ENCODE results near the gene GTF2A1. TPM values are rescaled to one million over a fixed set of nuclear protein-coding genes. Genes with fewer than 3 reads are reported as not detected.

The GTF2A1 gene
- total RNA-seq, 4 donors from 2014 or later, result 32.1 to 39.7 (median 35.5) TPM

DNA sequence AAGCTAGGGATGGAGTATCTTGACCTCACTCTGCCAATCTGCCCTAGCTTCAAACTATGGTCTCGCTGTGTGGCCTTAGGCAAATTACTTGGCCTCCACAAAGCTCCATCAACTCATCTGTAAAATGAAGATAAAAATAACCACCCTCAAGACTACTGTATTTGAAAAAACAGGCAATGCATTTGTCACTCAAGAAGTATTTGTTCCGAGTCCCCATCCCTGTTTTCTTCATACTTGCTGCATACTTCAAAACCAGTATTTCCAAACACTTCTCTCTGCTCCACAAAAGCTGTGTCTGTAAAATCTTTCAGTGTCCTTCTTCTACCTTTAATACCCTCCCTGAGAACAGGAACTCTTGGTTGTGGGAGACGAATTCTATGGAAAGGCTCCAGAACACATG is 47.9 kb downstream of the GTF2A1 start:
- 78 to 79% methylated on average over 3 of the region's 3 CpGs for WGBS, 2 donors
- no peak for DNase-seq (ENCODE audit: low spot score in 2 of 2)
- intact Hi-C loops (cut with DNase I; ENCODE audit: low total_unique reads), result loop anchor here (10.0 kb wide), 1 partner anchor 178 kb away; no protein-coding TSS in a partner anchor
- H3K4me3 ChIP-seq (ENCODE audit: low read depth, poor library complexity, severe bottlenecking), result no peak overlapping the region
- TF ChIP-seq POLR2A (IDR thresholded peaks at IDR 0.05), result no peak
- TF ChIP-seq, protein P1, sequence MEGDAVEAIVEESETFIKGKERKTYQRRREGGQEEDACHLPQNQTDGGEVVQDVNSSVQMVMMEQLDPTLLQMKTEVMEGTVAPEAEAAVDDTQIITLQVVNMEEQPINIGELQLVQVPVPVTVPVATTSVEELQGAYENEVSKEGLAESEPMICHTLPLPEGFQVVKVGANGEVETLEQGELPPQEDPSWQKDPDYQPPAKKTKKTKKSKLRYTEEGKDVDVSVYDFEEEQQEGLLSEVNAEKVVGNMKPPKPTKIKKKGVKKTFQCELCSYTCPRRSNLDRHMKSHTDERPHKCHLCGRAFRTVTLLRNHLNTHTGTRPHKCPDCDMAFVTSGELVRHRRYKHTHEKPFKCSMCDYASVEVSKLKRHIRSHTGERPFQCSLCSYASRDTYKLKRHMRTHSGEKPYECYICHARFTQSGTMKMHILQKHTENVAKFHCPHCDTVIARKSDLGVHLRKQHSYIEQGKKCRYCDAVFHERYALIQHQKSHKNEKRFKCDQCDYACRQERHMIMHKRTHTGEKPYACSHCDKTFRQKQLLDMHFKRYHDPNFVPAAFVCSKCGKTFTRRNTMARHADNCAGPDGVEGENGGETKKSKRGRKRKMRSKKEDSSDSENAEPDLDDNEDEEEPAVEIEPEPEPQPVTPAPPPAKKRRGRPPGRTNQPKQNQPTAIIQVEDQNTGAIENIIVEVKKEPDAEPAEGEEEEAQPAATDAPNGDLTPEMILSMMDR (IDR thresholded peaks at IDR 0.05), result no peak

DNA sequence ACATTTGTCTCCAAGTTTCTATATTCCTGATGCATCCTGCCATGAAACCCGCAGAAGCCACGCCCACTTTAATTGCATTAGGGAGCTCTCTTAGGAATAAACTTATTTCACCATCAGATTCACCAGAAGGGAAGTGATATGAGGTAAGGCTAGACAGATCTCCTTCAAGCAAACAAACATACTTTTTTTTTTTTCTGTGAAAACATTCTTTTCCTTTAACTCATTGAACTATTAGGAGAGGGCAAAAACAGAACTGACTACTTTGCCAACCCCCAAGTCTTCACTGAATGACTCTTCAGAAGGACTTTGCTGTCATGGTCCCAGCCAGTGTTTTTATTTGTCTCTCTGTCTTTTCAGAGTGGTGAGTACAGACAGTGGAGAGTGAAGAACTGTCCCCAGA is 48.4 kb downstream of the GTF2A1 start:
- intact Hi-C loops (cut with DNase I; ENCODE audit: low total_unique reads), result loop anchor here (10.0 kb wide), 1 partner anchor 178 kb away; no protein-coding TSS in a partner anchor

DNA sequence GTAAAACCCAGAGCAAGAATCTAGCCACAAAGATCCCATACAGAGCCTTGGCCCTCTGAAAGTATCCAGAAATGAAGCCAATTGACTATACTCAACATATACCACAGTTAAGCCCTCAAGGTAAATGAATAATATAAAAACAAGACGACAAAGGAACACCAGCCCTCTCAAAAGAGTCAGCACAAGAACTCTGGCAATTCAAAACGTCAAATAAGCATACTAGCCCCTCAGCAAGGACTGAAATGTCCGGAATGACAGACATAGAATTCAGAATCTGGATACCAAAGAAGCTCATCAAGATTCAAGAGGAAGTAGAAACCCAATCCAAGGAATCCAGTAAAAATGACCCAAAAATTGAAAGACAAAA is 49.9 kb downstream of the GTF2A1 start:
- DNase-seq (ENCODE audit: low spot score in 2 of 2), result no peak
- TF ChIP-seq, protein P1 (IDR thresholded peaks at IDR 0.05), result no peak
- TF ChIP-seq POLR2A (IDR thresholded peaks at IDR 0.05), result no peak
- intact Hi-C loops (cut with DNase I; ENCODE audit: low total_unique reads), result loop anchor here (10.0 kb wide), 1 partner anchor 176 kb away; no protein-coding TSS in a partner anchor
- no peak overlapping the region for H3K4me3 ChIP-seq (ENCODE audit: low read depth, poor library complexity, severe bottlenecking)
- 6 to 9% methylated on average over 3 of the region's 3 CpGs for WGBS, 2 donors

More for the DNA sequence above, 48.4 kb downstream of the GTF2A1 start:
- no peak for DNase-seq (ENCODE audit: low spot score in 2 of 2)
- WGBS, 2 donors, result 64 to 67% methylated on average over 2 of the region's 2 CpGs
- TF ChIP-seq POLR2A (IDR thresholded peaks at IDR 0.05), result no peak
- TF ChIP-seq, protein P1 (IDR thresholded peaks at IDR 0.05), result no peak
- H3K4me3 ChIP-seq (ENCODE audit: low read depth, poor library complexity, severe bottlenecking), result no peak overlapping the region

DNA sequence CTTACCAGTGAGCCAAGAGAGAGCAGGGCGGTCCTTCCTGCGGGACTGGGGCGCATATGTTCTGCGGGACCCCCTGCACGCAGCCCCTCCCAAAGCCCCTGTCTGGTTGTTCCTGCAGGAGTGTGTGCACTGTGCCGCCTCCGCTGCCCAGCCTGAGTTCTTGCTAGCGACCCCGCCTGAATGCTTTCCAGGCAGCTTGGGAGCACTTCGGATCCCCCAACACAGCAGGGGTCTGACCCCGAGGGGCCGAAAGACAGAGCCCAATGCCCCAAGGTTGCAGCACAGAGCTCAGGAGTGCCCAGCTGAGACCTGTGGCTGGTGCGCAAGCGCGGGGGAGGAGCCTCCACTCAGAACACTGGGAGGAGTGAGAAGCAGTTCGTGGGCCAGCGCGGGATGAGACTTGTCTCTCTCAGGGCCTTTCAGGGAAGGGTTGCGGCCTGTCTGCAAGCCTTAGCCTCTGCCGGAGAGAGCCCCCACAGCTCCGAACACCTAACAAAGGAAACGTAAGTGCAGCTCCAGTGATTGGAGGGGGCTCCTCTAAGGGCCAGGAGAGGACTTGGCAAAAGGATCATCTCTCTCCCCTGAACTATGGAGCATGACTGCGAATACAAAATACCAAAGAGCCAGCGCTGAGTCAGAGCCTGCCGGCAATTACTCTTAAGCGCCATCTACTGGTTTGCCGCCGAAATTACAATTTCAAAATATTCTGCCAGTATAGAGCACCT is 50.5 kb downstream of the GTF2A1 start:
- WGBS, 2 donors, result 0 to 1% methylated on average over 20 to 25 of the region's 28 CpGs
- H3K4me3 ChIP-seq (ENCODE audit: low read depth, poor library complexity, severe bottlenecking), result peak overlapping the region; percentile 52
- peak; percentile 92 to 98 for DNase-seq (ENCODE audit: low spot score in 2 of 2)
- intact Hi-C loops (cut with DNase I; ENCODE audit: low total_unique reads), result loop anchor here (10.0 kb wide), 1 partner anchor 175 kb away; no protein-coding TSS in a partner anchor
- TF ChIP-seq POLR2A (IDR thresholded peaks at IDR 0.05), result peak in 1 of 2 donors; percentile 64
- TF ChIP-seq, protein P1 (IDR thresholded peaks at IDR 0.05), result peak in 1 of 3 donors; percentile 37

DNA sequence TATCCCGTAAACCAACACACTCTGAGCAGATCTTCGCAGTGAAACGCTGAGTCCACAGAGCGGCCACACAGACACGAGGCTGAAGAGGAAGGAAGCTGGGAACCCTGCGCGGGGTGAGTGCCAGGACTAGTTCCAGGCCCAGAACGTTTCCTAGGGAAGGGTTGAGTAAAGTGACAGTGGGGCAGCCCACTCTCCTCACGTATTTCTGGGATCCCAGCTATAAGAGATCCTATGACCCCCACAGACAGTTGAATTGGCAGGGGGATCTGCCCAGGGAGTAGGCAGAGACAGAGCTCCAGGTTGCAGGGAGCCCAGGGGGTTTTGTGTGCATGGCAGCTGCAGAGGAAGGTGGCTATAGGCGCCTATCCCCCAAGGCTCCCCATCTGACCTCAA is 51.1 kb downstream of the GTF2A1 start:
- peak; percentile 71 to 94 for DNase-seq (ENCODE audit: low spot score in 2 of 2)
- intact Hi-C loops (cut with DNase I; ENCODE audit: low total_unique reads), result loop anchor here (10.0 kb wide), 1 partner anchor 175 kb away; no protein-coding TSS in a partner anchor
- TF ChIP-seq POLR2A (IDR thresholded peaks at IDR 0.05), result no peak
- TF ChIP-seq, protein P1 (IDR thresholded peaks at IDR 0.05), result no peak
- H3K4me3 ChIP-seq (ENCODE audit: low read depth, poor library complexity, severe bottlenecking), result peak overlapping the region; percentile 52
- 1 to 3% methylated on average over 9 of the region's 10 CpGs for WGBS, 2 donors
